ENCODE results near the gene INPP5A.

INPP5A gene

DNA sequence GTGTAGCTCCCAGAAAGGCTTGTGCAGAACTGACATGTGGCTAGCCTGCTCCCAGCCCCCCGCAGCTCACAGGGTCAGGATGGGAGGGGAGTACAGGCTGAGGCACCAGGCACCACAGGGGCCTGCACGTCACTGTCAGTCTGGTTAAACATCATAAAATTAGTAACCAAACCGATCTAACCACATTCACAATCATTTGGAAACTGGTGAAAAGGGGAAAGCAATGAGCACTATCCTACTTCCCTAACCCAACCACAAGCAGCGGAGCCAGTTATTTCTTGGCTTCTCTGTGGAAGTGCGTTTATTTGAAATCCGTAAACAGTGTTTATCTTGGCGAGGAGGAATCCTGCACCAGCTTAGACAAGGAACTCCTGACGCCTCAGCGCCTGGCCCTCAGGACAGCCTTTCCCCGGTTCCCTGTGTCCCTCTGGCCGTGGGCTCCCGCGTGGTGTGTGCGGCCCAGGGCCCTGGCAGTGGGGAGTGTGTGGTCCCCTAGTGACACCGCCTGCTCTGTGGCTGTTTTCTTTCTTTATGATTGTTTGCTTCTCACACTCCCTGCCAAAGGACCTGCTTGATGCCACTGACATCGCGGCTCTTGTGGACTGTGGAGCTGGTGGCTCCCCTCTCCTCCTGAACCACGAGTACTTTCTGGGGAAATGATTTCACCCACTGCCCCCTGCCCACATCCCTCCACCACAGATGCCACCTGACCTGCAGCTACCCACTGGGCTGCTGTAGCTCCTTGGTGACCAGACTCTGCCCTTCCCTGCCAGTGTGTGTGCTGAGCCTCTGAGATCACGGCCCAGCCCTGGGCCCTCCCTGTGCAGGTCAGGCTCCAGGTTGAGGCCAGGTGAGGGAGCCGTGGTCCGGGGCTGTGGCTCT is 38.0 kb downstream of the INPP5A start:
- in situ Hi-C loops (cut with HindIII; ENCODE audit: low sequenced_read_pairs), result no loop called here

DNA sequence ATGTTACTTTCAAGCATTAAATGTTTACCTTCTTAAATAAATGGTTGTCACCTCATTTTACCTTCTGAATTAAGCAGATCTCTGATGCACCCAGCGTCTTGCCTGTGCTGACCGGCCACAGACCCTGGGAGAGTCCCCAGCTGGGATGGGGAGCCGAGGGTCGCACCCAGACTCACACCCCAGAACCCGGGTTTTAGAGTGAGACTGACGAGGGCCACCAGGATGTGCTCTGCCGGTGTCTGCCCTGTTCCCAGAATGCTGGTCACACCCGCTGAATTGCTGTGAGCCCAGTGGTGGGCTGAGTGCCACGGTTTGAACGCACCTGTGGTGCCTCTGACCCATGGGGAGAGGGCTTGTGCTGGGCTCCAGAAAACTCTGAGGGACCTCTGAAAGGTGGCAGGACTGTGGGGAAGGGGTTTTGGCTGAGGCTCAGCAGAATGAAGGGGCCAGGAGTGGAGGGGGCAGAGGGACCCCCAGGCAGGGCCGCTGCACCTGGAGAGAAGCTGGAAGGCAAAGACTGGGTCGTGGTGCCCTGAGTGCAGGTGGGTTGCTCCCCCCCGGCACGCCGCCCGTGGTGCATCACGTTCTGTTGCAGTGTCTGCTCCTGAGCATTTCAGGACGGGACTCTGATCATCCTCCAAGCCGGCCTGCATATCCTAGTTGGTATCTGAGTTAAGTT is 39.2 kb downstream of the INPP5A start:
- in situ Hi-C loops (cut with HindIII; ENCODE audit: low sequenced_read_pairs), result no loop called here

DNA sequence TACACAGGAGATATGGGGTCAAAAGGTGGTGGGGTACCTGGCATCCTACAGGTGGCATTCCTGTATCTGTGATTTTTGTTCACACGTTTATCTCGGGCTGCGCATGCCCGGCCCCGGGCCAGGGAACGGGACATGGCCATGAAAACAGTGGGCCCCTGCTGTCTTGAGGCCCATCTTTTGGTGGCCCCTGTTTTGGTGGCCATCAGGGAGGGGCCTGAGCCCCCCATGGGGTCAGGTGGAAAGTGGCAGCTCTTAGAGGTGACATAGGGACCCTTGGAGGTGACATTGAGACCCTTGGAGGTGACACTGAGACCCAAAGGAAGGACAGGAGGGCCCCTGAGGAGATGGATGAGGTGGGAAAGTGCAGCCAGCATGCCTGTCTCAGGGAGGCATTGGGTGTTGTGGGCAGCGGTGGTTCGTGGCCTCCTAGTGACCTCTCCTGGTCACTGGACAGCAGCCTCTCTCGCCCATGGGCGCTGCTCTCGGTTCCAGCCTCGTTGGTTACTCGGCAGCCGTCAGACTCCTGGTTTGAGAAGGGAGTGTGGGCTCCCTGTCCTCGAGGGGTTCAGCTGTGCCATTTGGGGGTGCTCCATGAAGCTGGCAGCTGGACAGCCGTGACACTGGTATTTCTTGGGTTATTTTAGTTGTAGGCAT is 39.9 kb downstream of the INPP5A start:
- in situ Hi-C loops (cut with HindIII; ENCODE audit: low sequenced_read_pairs), result no loop called here

DNA sequence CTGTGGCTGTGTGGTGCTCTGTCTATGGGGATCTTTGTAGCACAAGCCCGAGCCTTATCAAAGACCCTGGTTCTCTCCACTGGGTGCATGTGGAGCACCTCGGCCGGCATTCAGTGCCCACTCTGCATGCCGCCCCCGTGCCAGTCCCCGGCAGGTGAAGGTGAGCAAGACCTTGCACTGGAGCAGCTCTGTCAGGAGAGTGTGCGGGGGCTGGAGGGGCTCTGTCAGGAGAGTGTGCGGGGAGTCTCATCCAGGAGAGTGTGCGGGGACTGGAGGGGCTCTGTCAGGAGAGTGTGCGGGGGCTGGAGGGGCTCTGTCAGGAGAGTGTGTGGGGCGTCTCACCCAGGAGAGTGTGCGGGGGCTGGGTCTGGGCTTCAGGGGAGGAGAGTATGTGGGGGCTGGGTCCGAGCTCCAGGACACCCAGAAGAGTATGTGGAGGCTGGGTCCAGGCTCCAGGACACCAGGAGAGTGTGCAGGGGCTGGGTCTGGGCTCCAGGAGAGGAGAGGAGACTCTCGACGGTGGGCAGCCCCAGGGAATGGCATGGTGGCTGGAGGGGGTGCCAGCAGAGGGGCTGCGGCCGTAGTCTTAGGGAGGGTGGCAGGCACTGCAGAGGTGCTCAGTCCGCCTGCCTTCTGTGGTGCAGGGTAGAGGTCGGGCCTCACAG is 40.8 kb downstream of the INPP5A start:
- in situ Hi-C loops (cut with HindIII; ENCODE audit: low sequenced_read_pairs), result no loop called here

DNA sequence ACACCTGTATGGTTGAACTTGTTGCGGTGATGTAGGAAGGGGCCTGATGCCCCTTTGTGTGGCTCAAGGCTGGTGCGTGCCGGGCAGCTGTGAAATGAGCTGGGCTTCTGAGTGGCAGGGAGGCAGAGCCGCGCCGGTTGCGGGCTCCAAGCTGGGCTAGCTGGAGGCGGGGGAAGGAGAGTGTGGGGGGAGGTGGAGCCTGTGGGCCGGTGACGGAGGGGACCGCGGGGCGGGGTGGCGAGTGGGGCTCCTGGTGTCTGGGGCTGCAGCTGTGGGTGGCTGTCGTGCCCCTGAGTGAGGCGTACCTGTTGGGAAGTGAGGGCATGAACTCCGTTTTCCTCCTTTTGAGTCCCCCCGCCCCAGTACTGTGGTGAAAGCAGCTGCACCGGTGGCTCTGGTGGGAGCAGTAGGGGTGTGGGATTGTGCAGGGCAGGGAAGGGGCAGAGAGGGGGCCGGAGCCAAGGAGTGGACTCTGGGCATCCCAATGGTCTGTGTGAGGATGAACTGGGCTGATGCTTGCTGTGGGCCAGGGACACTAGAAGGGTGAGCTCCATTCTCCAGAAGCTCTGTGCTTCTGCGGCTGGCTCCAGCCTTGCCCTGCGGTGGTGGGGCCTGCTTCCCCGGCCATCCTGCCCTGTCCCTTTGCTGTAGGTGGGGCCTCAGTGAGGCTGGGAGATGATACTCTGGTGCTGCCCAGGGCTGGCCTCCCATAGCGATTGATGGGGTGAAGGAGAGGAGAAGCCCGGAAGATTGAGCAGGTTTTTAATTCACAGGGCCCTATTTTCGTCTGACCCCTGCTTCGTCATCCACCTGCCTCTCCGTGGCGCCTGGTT is 41.7 kb downstream of the INPP5A start:
- in situ Hi-C loops (cut with HindIII; ENCODE audit: low sequenced_read_pairs), result no loop called here

DNA sequence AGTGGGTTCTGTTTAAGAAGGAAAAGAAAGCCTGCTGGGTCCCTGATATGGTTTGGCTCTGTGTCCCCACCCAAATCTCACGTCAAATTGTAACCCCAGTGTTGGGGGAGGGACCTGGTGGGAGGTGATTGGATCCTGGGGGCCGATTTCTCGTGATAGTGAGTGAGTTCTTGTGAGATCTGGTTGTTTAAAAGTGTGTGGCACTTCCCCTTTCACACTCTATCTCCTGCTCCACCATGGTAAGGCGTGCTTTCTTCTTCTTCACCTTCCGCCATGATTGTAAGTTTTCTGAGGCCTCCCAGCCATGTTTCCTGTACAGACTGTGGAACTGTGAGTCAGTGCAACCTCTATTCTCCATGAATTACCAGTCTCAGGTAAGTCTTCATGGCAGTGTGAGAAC is 42.6 kb downstream of the INPP5A start:
- in situ Hi-C loops (cut with HindIII; ENCODE audit: low sequenced_read_pairs), result loop anchor here (5.0 kb wide), 3 partner anchors 47 to 87 kb away; no protein-coding TSS in a partner anchor

DNA sequence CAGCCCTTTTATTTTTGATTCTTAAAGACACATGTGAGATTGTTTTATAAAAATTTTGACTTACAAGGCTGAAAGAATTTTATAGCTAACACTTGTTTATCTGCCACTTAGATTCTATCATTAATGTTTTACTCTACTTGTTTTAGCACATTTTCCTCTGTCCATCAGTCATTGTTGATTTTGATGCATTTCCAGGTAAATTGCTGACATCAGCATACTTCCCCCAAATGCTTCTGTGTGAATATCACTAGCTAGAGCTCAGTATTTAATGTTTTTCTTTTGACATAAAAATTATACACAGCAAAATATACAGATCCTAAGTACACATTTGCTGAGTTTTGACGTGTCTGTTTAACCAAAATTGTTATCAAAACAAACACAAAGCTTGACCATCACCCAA is 43.0 kb downstream of the INPP5A start:
- in situ Hi-C loops (cut with HindIII; ENCODE audit: low sequenced_read_pairs), result loop anchor here (5.0 kb wide), 3 partner anchors 47 to 87 kb away; no protein-coding TSS in a partner anchor

DNA sequence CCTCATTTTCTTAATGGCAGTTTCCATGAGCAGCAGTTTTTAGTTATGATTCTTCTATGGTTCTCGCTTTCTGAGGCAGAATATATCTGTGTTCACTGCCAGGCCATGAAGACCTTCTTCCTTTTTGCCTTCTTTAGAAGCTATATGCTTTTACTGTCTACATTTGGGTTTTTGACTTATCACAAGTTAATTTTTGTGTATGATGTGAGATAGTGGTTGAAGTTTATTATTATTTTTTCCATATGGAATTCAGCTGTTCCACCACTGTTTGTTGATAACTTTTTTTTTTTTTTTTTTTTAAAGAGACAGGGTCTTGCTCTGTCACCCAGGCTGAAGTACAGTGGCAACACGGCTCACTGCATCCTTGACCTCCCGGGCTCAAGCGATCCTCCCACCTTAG is 44.5 kb downstream of the INPP5A start:
- in situ Hi-C loops (cut with HindIII; ENCODE audit: low sequenced_read_pairs), result loop anchor here (5.0 kb wide), 3 partner anchors 45 to 85 kb away; no protein-coding TSS in a partner anchor

DNA sequence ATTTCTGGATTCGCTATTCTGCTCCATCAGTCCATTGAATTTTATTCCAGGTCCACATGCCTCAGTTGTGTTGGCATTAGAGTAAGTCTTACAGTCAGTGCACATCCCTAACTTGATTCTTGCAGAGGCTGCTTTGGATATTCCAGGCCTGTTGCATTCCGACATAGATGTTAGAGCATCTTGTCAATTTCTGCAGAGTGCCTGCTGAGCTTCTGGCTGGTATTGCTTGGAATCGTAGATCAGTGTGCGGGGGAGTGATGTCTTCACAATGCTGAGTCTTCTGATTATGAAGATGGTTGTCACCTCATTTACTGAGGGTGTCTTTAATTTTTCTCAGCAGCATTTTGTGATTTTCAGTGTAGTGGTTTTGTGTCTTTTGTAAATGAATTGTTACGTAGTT is 45.2 kb downstream of the INPP5A start:
- in situ Hi-C loops (cut with HindIII; ENCODE audit: low sequenced_read_pairs), result loop anchor here (5.0 kb wide), 3 partner anchors 45 to 85 kb away; no protein-coding TSS in a partner anchor

DNA sequence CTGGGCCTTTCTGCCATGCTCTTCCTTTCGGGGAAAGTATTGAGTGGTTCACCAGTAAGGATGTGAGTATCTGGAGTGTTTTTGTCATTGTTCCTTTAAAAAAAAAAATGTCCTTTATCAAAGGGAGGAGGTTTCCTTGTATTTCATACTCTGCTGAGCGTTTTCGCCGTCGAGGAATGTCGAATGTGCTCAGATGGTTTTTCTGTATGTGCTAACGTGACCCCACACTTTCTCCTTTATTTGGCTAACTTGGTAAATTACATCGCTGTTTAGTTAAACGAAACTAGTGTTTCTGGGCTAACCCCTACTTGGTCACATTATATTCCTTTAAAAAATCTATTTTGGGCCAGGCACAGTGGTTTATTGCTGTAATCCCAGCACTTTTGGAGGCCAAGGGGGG is 45.9 kb downstream of the INPP5A start:
- in situ Hi-C loops (cut with HindIII; ENCODE audit: low sequenced_read_pairs), result loop anchor here (5.0 kb wide), 3 partner anchors 44 to 84 kb away; no protein-coding TSS in a partner anchor

DNA sequence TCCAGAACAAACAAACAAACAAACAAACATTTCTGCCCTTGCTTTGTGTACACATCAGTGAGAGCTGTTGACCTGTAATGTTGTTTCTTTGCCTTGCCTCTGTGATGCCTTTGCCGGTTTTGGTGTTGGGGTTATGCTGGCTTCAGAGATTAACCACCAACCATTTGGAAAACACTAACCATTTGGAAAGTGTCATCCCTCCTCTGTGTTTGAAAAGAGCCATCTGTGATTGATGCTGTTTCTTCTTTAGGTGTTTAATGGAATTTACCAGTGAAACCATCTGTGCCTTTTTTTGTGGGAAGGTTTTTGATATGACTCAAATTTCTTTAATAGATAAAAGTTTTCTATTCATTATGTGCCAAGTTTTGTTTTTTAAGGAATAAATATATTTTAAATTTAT is 46.5 kb downstream of the INPP5A start:
- in situ Hi-C loops (cut with HindIII; ENCODE audit: low sequenced_read_pairs), result loop anchor here (5.0 kb wide), 3 partner anchors 43 to 83 kb away; no protein-coding TSS in a partner anchor

DNA sequence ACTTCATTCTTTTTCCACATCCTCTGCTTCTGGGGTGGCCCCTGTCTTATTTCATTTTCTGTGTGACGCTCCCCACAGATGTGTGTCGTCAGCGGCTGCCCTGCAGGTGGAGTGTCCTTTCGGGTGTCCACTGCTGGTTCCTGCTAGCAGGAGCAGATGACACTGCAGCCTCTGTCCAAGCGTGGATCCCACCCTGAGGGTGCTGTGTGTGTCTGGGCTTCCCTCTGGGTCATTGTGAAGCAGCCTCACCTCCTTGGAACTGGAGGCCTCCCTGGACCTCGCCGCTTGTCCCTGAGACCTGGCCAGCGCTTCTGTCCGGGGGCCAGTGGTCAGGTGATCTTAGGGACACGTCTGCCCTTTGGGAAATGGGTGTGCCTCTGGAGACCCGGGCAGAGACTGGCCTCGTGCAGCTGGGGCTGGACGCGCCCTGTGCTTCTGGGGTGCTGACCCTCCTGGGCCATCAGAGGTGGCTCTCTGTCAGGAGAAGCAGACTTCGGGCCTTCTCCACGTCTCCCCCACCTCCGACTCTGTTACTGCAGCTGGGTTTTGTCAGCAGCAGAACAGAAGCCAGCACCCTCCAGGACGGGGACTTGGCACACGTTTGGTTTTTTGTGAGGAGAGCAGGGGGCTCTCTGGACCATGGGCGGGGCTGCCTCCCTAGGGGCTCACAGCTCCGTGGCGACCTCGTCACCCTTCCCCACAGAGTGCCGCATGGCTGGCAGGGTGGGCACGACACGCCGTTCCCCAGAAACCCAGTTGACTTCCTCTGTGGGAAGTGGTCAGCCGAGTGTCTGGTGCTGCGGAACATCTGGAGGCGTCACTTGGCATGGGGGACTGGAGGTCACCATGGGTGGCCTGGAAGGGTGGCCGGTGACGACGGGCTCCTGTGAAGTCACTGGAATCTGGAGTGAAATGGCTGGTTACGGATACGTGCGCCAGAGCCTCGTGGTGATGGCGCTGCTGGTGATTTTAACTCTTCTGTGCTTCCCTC is 48.4 kb downstream of the INPP5A start:
- in situ Hi-C loops (cut with HindIII; ENCODE audit: low sequenced_read_pairs), result no loop called here

DNA sequence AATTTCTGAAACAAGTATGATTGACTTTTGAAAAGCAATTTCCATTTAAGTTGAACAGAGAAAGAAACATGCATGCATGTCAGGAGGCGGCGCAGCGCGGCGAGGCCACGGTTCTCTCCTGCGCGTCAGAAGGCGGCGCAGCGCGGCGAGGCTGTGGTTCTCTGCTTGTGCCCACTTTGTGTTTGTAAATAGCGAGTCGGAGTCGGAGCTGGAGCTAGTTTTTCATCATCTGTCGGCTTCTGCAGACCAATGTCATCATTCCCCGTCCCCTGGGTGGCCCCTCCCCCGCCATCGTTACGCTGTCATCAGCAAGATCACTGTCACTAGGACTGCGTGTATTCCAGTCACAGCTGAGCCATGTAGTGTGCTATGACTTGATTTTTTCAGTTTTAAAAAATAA is 49.2 kb downstream of the INPP5A start:
- in situ Hi-C loops (cut with HindIII; ENCODE audit: low sequenced_read_pairs), result no loop called here

DNA sequence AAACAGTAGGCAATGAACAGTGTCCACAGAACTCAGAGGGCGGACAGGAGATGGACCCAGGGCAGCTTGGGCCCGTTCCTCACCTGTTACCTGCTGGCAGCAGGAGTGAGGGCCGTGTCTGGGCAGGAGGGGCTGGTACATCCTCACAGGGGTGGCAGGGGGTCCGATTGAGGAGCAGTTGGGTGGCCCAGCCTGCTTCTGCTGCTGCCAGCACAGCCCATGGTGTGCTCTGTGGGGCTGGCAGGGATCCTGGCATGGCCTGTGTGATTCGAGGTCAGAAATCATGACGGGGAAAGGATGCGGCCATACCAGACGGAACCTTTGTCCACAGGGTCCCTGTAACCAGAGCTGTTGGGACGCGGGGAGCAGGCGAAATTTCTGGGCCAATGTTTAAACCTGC is 49.6 kb downstream of the INPP5A start:
- in situ Hi-C loops (cut with HindIII; ENCODE audit: low sequenced_read_pairs), result no loop called here

DNA sequence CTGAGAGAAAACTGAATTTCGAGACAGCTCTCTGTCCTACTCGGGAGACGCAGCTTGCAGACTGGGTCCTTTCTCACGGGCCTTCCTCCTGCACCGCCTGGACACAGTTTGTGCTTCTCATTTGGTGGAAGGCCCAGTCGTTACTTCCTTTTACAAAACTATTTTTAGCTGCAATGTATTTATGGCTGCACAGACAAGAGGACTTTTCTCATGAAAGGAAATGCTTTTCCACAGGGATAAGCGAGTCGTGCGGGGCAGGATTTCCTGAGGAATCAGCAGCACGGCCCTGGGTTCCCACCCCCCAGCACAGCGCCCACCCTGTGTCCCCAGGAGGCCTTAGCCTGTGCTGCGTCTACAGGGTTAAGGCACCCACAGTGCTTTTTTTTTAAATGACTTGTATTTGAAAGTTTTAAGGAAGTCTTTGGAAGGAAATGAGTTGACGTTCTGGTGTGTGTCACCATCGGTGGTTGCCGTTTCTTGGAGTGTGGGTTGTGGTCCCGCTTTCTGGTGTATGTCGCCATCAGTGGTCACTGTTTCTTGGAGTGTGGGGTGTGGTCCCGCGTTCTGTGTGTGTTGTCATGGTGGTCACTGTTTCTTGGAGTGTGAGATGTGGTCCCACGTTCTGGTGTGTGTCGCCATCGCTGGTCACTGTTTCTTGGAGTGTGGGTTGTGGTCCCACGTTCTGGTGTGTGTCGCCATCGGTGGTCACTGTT is 50.9 kb downstream of the INPP5A start:
- in situ Hi-C loops (cut with HindIII; ENCODE audit: low sequenced_read_pairs), result no loop called here

DNA sequence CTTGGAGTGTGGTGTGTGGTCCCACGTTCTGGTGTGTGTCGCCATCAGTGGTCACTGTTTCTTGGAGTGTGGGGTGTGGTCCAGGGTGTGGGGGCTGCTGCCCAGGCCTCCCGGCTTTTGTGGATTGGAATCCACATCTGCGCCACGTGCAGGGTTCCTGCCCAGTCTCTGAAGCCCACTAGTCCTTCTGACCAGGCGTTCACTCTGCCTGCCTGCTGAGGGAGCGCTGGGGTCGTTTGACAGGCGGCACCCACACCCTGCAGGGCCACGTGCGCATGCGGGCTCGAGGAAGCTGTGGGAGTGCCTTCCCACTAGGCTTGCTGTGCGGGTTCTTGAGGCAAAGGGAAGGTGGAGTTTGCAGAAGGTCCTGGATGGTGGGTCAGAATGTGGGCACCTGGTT is 51.4 kb downstream of the INPP5A start:
- in situ Hi-C loops (cut with HindIII; ENCODE audit: low sequenced_read_pairs), result no loop called here

DNA sequence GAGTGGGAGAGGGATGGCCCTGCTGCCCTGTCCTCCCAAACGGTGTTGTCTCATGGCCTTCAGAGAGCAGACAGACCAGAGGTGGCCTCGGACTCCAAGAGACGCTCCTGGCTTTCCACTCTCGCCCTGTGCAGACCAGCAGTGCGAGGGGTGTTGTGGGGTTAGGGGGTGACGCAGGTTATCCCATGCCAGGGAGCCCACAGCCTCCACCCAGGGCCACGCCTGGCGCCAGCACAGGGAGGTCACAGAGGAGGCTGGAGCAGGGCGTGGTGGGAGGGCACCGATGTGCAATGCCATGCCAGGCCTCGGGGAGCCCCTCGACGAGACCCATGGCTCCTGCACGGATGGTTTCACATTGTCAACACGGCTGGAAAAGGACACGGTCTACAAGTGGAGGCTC is 52.1 kb downstream of the INPP5A start:
- in situ Hi-C loops (cut with HindIII; ENCODE audit: low sequenced_read_pairs), result no loop called here

DNA sequence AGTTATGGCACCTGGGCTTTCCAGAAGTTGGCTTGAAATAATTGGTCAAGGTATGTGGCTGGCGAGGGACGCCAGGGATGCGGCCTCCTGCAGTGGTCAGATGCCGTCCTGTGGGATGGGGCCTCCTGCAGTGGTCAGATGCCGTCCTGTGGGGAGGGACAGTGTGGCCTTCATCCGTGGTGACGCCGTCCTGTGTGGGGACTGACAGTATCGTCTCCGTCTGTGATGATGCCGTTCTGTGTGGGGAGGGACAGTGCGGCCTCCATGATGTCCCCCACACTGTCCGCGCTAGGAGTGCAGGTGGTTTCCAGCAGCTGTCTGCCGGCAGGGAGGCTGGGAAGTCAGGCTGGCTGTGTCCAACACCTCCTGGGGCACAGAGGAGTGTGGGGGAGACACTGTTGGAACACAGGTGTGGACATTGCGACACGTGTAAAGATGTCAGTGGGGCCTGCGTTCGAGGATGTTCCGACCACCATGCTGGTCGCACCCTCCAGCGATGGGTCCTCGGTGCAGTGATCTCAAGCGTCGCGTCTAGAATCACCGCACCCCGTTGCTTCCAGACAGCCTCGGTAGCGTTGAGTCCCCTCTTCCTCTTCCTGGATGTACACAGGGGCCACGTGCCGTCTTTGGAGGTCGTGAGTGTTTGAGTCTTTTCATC is 52.6 kb downstream of the INPP5A start:
- in situ Hi-C loops (cut with HindIII; ENCODE audit: low sequenced_read_pairs), result no loop called here
